Measurements from ENCODE around the gene MAML2.

MAML2 gene

GRCh38 chr11:96340555-96340885 lies 2.5 kb downstream of the MAML2 start:
- DNase-seq (ENCODE audit: extremely low spot score, insufficient read length, low read depth) (no peak), FAIRE-seq (no peak)

GRCh38 chr11:96339706-96340554 lies 3.1 kb downstream of the MAML2 start:
- DNase-seq (ENCODE audit: extremely low spot score, insufficient read length, low read depth) (no peak), FAIRE-seq (no peak)

- peak; percentile 90 for FAIRE-seq
- peak; percentile 33 for DNase-seq (ENCODE audit: extremely low spot score, insufficient read length, low read depth)
Observed at GRCh38 chr11:96338910-96339705, 3.9 kb downstream of the MAML2 start.

GRCh38 chr11:96337541-96338431 lies 5.2 kb downstream of the MAML2 start:
- peak; percentile 66 for FAIRE-seq
- no peak for DNase-seq (ENCODE audit: extremely low spot score, insufficient read length, low read depth)

- DNase-seq (ENCODE audit: extremely low spot score, insufficient read length, low read depth) (no peak), FAIRE-seq (no peak)
Observed at GRCh38 chr11:96335388-96335787, 7.6 kb downstream of the MAML2 start.

- FAIRE-seq (no peak), DNase-seq (ENCODE audit: extremely low spot score, insufficient read length, low read depth) (no peak)
Observed at GRCh38 chr11:96334219-96334618, 8.8 kb downstream of the MAML2 start.

GRCh38 chr11:96333191-96333719 lies 9.7 kb downstream of the MAML2 start:
- DNase-seq (ENCODE audit: extremely low spot score, insufficient read length, low read depth) (no peak), FAIRE-seq (no peak)

- FAIRE-seq: no peak
Observed at GRCh38 chr11:96332126-96332771, 10.7 kb downstream of the MAML2 start.

GRCh38 chr11:96331699-96332116 lies 11.3 kb downstream of the MAML2 start:
- DNase-seq (ENCODE audit: extremely low spot score, insufficient read length, low read depth): no peak
- FAIRE-seq: no peak

More at GRCh38 chr11:96332126-96332771, 10.7 kb downstream of the MAML2 start:
- DNase-seq (ENCODE audit: extremely low spot score, insufficient read length, low read depth): no peak

- DNase-seq (ENCODE audit: extremely low spot score, insufficient read length, low read depth): no peak
- FAIRE-seq: no peak
Observed at GRCh38 chr11:96330511-96330859, 12.5 kb downstream of the MAML2 start.

- no peak for FAIRE-seq
- no peak for DNase-seq (ENCODE audit: extremely low spot score, insufficient read length, low read depth)
Observed at GRCh38 chr11:96329855-96330510, 13.0 kb downstream of the MAML2 start.

- FAIRE-seq: no peak
- DNase-seq (ENCODE audit: extremely low spot score, insufficient read length, low read depth): no peak
Observed at GRCh38 chr11:96329419-96329818, 13.6 kb downstream of the MAML2 start.

GRCh38 chr11:96328395-96329010 lies 14.5 kb downstream of the MAML2 start:
- FAIRE-seq: no peak
- DNase-seq (ENCODE audit: extremely low spot score, insufficient read length, low read depth): no peak

GRCh38 chr11:96326959-96327358 lies 16.0 kb downstream of the MAML2 start:
- DNase-seq (ENCODE audit: extremely low spot score, insufficient read length, low read depth) (no peak), FAIRE-seq (no peak)

- DNase-seq (ENCODE audit: extremely low spot score, insufficient read length, low read depth): no peak
- no peak for FAIRE-seq
Observed at GRCh38 chr11:96324912-96325311, 18.1 kb downstream of the MAML2 start.

- no peak for FAIRE-seq
- DNase-seq (ENCODE audit: extremely low spot score, insufficient read length, low read depth): no peak
Observed at GRCh38 chr11:96323642-96323985, 19.4 kb downstream of the MAML2 start.

- no peak for FAIRE-seq
- no peak for DNase-seq (ENCODE audit: extremely low spot score, insufficient read length, low read depth)
Observed at GRCh38 chr11:96322775-96323641, 20.0 kb downstream of the MAML2 start.

GRCh38 chr11:96321091-96321490 lies 21.9 kb downstream of the MAML2 start:
- FAIRE-seq (no peak), DNase-seq (ENCODE audit: extremely low spot score, insufficient read length, low read depth) (no peak)

Data from GM18507 (cell line).